ENCODE results near the gene ADI1.

- TF ChIP-seq CTCF (IDR thresholded peaks at IDR 0.05) (no peak), POLR2A (IDR thresholded peaks at IDR 0.05) (no peak)
These were observed 32.3 kb downstream of the ADI1 start for GRCh38 chr2:3487028-3487425.
